Uterine smooth muscle cell (primary cell): ENCODE results near the gene WNK2. TPM values are rescaled to one million over a fixed set of nuclear protein-coding genes. Genes with fewer than 3 reads are reported as not detected.

ENCODE experiments used
- total RNA-seq: library from RNA; depleted of rRNA; stranded (reverse); fragments of >200 nt; gene quantifications from 2 replicates; pipeline ENCODE4 v1.2.3, GENCODE V29; 2014

Gene WNK2
- total RNA-seq = 0.11 and 0.25 TPM in 2 replicates

GRCh38 chr9:93183663-93184431 lies at the start of gene WNK2:
TSS of gene WNK2 (plus strand) at chr9:93184139. CDS start at chr9:93184930, 791 bp downstream.

Other genes starting within 250 kb of the WNK2 start
- not detected in 2 replicates for gene FGD3, start 236.6 kb upstream of the WNK2 start, total RNA-seq
- 14.2 and 19.4 TPM in 2 replicates for gene SUSD3, start 125.4 kb upstream of the WNK2 start, total RNA-seq
- gene CARD19, start 87.9 kb upstream of the WNK2 start, total RNA-seq = 86.4 and 101 TPM in 2 replicates
- gene NINJ1, start 49.9 kb upstream of the WNK2 start, total RNA-seq = 28.3 and 35.1 TPM in 2 replicates